ENCODE results near the gene SLC6A18. TPM values are rescaled to one million over a fixed set of nuclear protein-coding genes. Genes with fewer than 3 reads are reported as not detected.

SLC6A18 gene
- total and polyA plus RNA-seq, 2 of the 13 experiments (the other 11 are each of a cell fraction or from before 2014, with no cell fraction given): not detected

DNA sequence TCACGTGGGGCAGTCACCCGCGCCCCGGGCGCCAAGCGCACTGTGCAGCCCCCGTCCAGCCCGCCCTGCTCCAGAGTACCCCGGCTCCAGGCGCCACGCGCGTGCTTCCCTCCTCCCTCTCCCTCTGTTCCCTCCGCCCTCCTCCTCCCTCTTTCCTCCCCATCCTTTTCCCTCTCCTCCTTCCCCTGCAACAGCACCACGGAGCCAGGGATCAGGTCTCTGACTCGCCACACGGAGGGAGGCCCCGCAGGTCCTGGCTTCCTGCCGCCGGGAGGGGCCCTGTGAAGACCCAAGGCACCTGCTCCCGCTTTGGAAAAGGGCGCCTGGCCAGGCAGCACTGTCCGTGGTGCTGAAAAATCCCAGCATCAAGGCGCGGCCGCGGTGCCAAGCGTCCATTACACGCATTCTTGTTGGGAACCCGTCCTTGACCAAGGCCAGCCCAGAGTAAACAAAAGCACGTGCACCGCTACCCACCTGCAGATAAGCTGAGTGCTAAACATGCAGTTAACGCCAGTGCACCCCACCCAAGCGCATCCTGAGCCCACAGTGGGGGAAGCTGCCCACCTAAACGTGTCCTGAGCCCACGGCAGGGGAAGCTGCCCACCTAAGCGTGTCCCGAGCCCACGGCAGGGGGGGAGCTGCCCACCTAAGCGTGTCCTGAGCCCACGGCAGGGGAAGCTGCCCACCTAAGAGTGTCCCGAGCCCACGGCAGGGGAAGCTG lies 21.7 kb downstream of the SLC6A18 start (continued):
- TF ChIP-seq, protein P1, sequence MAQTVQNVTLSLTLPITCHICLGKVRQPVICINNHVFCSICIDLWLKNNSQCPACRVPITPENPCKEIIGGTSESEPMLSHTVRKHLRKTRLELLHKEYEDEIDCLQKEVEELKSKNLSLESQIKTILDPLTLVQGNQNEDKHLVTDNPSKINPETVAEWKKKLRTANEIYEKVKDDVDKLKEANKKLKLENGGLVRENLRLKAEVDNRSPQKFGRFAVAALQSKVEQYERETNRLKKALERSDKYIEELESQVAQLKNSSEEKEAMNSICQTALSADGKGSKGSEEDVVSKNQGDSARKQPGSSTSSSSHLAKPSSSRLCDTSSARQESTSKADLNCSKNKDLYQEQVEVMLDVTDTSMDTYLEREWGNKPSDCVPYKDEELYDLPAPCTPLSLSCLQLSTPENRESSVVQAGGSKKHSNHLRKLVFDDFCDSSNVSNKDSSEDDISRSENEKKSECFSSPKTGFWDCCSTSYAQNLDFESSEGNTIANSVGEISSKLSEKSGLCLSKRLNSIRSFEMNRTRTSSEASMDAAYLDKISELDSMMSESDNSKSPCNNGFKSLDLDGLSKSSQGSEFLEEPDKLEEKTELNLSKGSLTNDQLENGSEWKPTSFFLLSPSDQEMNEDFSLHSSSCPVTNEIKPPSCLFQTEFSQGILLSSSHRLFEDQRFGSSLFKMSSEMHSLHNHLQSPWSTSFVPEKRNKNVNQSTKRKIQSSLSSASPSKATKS (CRISPR knock-in tag; IDR thresholded peaks at IDR 0.05): no peak
- no peak for TF ChIP-seq ZNF205 (CRISPR knock-in tag; IDR thresholded peaks at IDR 0.05)
- TF ChIP-seq NFIB (CRISPR knock-in tag; IDR thresholded peaks at IDR 0.05; ENCODE audit: borderline replicate concordance): no peak
- TF ChIP-seq NFKB2 (CRISPR knock-in tag; IDR thresholded peaks at IDR 0.05; ENCODE audit: borderline replicate concordance): peak; percentile 96; the same call in 1 of the 2 replicates
- TF ChIP-seq, protein P2, sequence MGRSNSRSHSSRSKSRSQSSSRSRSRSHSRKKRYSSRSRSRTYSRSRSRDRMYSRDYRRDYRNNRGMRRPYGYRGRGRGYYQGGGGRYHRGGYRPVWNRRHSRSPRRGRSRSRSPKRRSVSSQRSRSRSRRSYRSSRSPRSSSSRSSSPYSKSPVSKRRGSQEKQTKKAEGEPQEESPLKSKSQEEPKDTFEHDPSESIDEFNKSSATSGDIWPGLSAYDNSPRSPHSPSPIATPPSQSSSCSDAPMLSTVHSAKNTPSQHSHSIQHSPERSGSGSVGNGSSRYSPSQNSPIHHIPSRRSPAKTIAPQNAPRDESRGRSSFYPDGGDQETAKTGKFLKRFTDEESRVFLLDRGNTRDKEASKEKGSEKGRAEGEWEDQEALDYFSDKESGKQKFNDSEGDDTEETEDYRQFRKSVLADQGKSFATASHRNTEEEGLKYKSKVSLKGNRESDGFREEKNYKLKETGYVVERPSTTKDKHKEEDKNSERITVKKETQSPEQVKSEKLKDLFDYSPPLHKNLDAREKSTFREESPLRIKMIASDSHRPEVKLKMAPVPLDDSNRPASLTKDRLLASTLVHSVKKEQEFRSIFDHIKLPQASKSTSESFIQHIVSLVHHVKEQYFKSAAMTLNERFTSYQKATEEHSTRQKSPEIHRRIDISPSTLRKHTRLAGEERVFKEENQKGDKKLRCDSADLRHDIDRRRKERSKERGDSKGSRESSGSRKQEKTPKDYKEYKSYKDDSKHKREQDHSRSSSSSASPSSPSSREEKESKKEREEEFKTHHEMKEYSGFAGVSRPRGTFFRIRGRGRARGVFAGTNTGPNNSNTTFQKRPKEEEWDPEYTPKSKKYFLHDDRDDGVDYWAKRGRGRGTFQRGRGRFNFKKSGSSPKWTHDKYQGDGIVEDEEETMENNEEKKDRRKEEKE (IDR thresholded peaks at IDR 0.05): no peak
- TF ChIP-seq, protein P3, sequence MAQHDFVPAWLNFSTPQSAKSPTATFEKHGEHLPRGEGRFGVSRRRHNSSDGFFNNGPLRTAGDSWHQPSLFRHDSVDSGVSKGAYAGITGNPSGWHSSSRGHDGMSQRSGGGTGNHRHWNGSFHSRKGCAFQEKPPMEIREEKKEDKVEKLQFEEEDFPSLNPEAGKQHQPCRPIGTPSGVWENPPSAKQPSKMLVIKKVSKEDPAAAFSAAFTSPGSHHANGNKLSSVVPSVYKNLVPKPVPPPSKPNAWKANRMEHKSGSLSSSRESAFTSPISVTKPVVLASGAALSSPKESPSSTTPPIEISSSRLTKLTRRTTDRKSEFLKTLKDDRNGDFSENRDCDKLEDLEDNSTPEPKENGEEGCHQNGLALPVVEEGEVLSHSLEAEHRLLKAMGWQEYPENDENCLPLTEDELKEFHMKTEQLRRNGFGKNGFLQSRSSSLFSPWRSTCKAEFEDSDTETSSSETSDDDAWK (CRISPR knock-in tag; IDR thresholded peaks at IDR 0.05): no peak
- TF ChIP-seq FOXK1 (CRISPR knock-in tag; IDR thresholded peaks at IDR 0.05; ENCODE audit: borderline replicate concordance, low read depth): peak; percentile 71; the same call in 1 of the 2 replicates
- TF ChIP-seq, protein P4, sequence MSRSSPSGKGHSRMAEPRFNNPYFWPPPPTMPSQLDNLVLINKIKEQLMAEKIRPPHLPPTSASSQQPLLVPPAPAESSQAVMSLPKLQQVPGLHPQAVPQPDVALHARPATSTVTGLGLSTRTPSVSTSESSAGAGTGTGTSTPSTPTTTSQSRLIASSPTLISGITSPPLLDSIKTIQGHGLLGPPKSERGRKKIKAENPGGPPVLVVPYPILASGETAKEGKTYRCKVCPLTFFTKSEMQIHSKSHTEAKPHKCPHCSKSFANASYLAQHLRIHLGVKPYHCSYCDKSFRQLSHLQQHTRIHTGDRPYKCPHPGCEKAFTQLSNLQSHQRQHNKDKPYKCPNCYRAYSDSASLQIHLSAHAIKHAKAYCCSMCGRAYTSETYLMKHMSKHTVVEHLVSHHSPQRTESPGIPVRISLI (CRISPR knock-in tag; IDR thresholded peaks at IDR 0.05; ENCODE audit: borderline replicate concordance): no peak
- no peak for TF ChIP-seq HCFC1 (IDR thresholded peaks at IDR 0.05; ENCODE audit: low read depth, low read length)
- no peak for TF ChIP-seq ZBTB1 (CRISPR knock-in tag; IDR thresholded peaks at IDR 0.05; ENCODE audit: borderline replicate concordance)
- no peak for TF ChIP-seq ATF1 (CRISPR knock-in tag; IDR thresholded peaks at IDR 0.05)
- TF ChIP-seq, protein P5, sequence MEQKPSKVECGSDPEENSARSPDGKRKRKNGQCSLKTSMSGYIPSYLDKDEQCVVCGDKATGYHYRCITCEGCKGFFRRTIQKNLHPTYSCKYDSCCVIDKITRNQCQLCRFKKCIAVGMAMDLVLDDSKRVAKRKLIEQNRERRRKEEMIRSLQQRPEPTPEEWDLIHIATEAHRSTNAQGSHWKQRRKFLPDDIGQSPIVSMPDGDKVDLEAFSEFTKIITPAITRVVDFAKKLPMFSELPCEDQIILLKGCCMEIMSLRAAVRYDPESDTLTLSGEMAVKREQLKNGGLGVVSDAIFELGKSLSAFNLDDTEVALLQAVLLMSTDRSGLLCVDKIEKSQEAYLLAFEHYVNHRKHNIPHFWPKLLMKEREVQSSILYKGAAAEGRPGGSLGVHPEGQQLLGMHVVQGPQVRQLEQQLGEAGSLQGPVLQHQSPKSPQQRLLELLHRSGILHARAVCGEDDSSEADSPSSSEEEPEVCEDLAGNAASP (CRISPR knock-in tag; IDR thresholded peaks at IDR 0.05; ENCODE audit: borderline replicate concordance): peak; percentile 71; the same call in 1 of the 2 replicates
- TF ChIP-seq BRCA1 (CRISPR knock-in tag; IDR thresholded peaks at IDR 0.05): peak; percentile 85; the same call in 1 of the 2 replicates
- TF ChIP-seq, protein P6, sequence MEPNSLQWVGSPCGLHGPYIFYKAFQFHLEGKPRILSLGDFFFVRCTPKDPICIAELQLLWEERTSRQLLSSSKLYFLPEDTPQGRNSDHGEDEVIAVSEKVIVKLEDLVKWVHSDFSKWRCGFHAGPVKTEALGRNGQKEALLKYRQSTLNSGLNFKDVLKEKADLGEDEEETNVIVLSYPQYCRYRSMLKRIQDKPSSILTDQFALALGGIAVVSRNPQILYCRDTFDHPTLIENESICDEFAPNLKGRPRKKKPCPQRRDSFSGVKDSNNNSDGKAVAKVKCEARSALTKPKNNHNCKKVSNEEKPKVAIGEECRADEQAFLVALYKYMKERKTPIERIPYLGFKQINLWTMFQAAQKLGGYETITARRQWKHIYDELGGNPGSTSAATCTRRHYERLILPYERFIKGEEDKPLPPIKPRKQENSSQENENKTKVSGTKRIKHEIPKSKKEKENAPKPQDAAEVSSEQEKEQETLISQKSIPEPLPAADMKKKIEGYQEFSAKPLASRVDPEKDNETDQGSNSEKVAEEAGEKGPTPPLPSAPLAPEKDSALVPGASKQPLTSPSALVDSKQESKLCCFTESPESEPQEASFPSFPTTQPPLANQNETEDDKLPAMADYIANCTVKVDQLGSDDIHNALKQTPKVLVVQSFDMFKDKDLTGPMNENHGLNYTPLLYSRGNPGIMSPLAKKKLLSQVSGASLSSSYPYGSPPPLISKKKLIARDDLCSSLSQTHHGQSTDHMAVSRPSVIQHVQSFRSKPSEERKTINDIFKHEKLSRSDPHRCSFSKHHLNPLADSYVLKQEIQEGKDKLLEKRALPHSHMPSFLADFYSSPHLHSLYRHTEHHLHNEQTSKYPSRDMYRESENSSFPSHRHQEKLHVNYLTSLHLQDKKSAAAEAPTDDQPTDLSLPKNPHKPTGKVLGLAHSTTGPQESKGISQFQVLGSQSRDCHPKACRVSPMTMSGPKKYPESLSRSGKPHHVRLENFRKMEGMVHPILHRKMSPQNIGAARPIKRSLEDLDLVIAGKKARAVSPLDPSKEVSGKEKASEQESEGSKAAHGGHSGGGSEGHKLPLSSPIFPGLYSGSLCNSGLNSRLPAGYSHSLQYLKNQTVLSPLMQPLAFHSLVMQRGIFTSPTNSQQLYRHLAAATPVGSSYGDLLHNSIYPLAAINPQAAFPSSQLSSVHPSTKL (CRISPR knock-in tag; IDR thresholded peaks at IDR 0.05): peak; percentile 49
- no peak for TF ChIP-seq FOXA1 (IDR thresholded peaks at IDR 0.05)
- TF ChIP-seq FOXA1 (CRISPR knock-in tag; IDR thresholded peaks at IDR 0.05): peak; percentile 48

Data from HepG2 (cell line).